Mucosa of descending colon (tissue), 3 donors: Measurements from ENCODE around the gene NACC2. TPM values are rescaled to one million over a fixed set of nuclear protein-coding genes. Genes with fewer than 3 reads are reported as not detected.
A peak's percentile ranks its signal among the peaks of the same experiment; 100 is the strongest.

ENCODE experiments used
- ATAC-seq: fragments of 200-7000 bp; cut with Tn5 transposase; one replicate; pipeline ENCODE4 v1.9.1; 2020; ENCODE audit warnings: mild to moderate bottlenecking, moderate library complexity
- DNase-seq, 3 donors: peaks; one replicate each; pipeline ENCODE4 v3.0.0-alpha.2; 2020
- H3K36me3 ChIP-seq: fragments of 200-600 bp; one replicate; pipeline ENCODE4 v1.8.0; 2021; ENCODE audit warnings: low read depth, mild to moderate bottlenecking
- H3K4me1 ChIP-seq: fragments of 200-600 bp; one replicate; pipeline ENCODE4 v1.8.0; 2021; ENCODE audit warnings: low read depth, mild to moderate bottlenecking
- H3K4me3 ChIP-seq: fragments of 200-600 bp; one replicate; pipeline ENCODE4 v1.8.0; 2021; ENCODE audit warnings: mild to moderate bottlenecking
- H3K9me3 ChIP-seq: fragments of 200-600 bp; one replicate; pipeline ENCODE4 v1.8.0; 2021; ENCODE audit warnings: mild to moderate bottlenecking
- intact Hi-C, 2 donors: fragments of 100-400 bp; cut with DNase I in 1 of 2; cut with micrococcal nuclease in 1 of 2; formaldehyde crosslinking; loops; one replicate each; pipeline versions ENCODE4 v1.11.0 to v1.11.1; 2022; cut with DNase I, micrococcal nuclease
- total RNA-seq, 3 donors: library from RNA; stranded (reverse); fragmentation: NEBNext Ultra II Directional in 2 of 3; extraction: Animal tissue kit (Norgen Biotek cat#: 25700) in 2 of 3; gene quantifications; one replicate each; pipeline versions ENCODE4 v1.2.1 to v1.2.4, GENCODE V29; 2021 to 2023
- TF ChIP-seq, protein P1 (sequence below): fragments of 200-600 bp; IDR thresholded peaks from one replicate; pipeline ENCODE4 v1.8.0; 2022; ENCODE audit warnings: antibody characterized with exemption, mild to moderate bottlenecking
- donor health status: DM: no; HTN: no; CAD: no; lungs with moderate emphysema.
- donor health status: DM: no; HTN: no; CAD: no.
- donor health status: DM: no; HTN: yes; CAD: no.

The NACC2 gene
- total RNA-seq, 3 donors from 2014 or later = 15.9 to 81.3 (median 22.1) TPM

DNA sequence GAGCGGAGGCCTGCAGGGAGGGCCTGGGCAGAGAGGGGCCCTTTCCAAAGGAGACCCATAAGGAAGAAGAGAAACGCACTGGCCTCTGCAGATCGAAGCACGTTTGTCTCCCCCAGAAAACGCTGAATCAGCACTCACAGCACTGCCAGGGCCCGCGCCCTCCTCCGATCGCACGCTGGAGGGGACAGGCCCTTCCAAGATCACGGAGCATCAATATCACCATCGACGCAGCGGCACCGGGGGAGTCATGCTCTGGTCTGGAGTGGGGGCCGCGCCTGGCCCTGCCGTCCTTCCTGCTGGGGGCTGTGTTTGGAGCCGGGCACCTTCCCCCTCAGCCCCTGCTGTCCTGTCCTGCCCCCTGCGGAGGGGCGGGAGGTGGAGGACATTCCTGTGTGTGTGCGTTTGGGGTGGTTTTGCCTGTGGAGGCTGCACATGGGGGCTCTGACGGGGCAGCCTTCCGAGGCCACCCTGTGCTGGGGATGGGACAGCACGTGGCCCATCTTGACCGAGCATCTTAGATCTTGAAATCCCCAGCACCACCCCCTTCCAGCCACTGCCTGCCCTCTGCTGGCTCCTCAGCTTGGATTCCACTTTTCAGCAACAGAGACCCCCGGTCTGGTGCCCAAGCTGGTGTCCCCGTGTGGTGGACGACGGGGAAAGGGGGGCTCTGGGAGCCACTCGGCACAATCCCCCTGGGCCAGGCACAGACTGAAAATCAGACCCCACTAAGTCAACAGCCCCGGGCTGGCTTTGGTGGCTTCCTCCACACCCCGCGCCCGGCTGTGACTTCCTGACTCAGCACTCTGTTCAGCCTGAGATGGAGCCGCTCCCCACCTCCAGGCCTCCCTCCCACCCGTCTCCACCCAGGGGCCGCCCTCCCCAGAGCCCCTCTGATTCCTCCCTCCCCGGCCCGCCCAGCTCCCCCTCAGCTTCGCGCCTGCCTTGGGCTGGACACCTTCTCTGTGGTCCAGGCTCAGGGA, 15.3 kb upstream of the NACC2 start:
- peaks cover 1% of the 10 kb centered on the region for H3K36me3 ChIP-seq
- ATAC-seq (no peak), DNase-seq (peak in 1 of 3 donors; percentile 62)
- intact Hi-C loops = no loop called here
- no peaks in the 10 kb centered on the region for H3K9me3 ChIP-seq
- H3K4me3 ChIP-seq = no peak overlapping the region
- H3K4me1 ChIP-seq = peaks cover 44% of the 10 kb centered on the region
- TF ChIP-seq, protein P1, sequence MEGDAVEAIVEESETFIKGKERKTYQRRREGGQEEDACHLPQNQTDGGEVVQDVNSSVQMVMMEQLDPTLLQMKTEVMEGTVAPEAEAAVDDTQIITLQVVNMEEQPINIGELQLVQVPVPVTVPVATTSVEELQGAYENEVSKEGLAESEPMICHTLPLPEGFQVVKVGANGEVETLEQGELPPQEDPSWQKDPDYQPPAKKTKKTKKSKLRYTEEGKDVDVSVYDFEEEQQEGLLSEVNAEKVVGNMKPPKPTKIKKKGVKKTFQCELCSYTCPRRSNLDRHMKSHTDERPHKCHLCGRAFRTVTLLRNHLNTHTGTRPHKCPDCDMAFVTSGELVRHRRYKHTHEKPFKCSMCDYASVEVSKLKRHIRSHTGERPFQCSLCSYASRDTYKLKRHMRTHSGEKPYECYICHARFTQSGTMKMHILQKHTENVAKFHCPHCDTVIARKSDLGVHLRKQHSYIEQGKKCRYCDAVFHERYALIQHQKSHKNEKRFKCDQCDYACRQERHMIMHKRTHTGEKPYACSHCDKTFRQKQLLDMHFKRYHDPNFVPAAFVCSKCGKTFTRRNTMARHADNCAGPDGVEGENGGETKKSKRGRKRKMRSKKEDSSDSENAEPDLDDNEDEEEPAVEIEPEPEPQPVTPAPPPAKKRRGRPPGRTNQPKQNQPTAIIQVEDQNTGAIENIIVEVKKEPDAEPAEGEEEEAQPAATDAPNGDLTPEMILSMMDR = no peak

DNA sequence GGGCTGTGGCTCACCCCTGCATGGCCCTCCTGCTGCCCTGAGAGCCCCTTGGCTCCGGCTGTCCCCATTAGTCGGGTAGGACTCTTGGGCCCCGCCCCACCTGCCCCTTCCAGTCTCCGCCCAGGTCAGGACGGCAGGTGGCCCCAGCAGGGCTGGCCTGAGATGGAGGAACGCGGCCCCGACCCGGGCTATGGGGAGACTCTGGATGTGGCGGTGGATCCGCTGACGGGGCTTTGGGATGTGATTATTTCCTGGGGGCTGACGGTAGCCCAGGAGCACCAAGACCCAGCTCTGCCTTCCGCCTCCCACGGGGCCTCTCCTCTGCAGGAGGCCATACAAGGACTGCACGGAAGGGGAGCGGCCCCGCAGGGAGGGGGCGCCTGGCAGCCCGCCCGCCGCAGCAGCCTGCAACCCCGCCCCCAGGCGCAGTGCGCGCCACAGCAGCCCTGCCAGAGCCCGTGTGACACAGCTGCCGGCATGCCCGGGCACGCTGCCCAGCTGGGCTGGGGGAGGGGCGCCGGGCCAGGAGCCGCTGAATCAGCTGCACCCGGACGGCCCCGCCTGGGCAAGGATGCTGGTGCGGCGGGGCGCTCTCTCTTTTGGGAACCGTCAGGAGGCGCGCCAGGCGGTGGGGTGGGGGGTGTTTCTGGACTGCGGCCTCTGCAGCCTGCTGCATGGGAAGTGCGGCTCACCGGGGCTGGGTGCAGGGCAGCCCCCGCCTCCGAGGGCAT, 14.4 kb upstream of the NACC2 start:
- intact Hi-C loops = no loop called here
- Histone ChIP-seq H3K4me3 (no peak overlapping the region), H3K9me3 (no peaks in the 10 kb centered on the region), H3K36me3 (no peaks in the 10 kb centered on the region), H3K4me1 (peaks cover 50% of the 10 kb centered on the region)
- TF ChIP-seq, protein P1 = peak; percentile 13
- peak; percentile 84 for ATAC-seq
- peak; percentile 92 to 97 (median 96) for DNase-seq

DNA sequence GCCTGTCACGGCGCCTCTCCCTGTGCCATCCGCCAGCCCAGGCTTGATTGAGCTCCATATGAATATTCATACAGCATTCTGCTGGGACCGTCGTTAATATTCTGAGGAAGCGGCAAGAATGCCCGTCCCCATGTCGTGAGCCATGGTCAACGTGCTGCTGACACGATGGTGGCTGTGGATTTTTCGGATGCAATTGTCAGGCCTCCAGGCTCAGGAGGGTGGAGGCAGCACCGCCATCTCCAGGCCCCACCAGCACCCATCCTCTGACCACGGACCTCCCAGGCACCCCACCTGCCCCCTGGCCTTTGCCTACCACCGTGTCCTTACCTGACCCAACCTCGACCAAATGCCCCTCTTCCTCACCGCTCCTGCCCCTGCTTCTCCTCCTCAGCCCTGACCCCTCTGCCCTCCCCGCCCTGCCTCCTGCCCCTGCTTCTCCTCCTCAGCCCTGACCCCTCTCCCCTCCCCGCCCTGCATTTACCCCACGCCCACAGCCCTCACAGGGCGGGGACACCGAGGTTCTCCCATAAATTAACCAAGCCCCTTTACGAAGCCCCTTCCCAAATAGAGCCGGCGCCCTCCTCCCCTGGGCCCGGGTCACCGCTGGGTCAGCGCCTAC, 13.7 kb upstream of the NACC2 start:
- H3K9me3 ChIP-seq = no peaks in the 10 kb centered on the region
- H3K36me3 ChIP-seq = no peaks in the 10 kb centered on the region
- ATAC-seq (no peak), DNase-seq (peak in 1 of 3 donors; percentile 72)
- TF ChIP-seq, protein P1 = no peak
- H3K4me1 ChIP-seq = peaks cover 55% of the 10 kb centered on the region
- intact Hi-C loops = no loop called here
- H3K4me3 ChIP-seq = no peak overlapping the region

DNA sequence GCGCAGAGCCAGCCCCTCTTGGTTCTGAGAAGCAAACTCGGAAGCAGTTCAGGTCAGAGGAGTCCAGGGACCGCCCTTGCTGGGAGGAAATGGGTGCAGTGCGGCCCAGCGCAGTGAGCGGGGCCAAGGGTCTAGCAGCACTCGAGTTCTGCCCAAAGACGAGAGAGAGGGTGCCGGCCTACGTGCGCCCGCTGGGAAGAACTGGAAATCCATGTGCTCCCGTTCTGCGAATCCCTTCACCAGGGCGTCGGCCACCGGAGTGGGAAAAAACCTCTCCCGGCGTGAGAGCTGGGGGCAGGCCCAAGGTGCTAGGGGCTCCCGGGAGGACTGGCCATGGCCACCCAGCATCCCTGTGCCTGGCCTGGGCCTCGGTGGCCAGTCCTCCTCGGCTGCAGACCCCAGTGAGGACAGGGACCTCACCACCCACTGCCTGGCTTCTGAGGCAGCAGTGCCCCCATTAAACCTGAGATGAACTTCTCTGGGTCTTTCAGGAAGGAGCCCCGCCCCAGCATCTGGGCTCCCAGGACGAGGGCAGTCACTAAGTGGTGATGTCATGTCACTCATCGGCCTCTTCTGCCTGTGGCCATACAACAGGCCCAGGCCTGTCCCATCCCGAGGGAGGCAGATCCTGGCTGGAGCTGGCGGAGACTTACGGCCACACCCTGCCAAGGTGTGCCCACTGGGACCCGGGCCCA, 13.0 kb upstream of the NACC2 start:
- TF ChIP-seq, protein P1 = no peak
- Histone ChIP-seq H3K4me3 (no peak overlapping the region), H3K4me1 (peaks cover 55% of the 10 kb centered on the region), H3K36me3 (no peaks in the 10 kb centered on the region), H3K9me3 (no peaks in the 10 kb centered on the region)
- peak; percentile 51 for ATAC-seq
- peak; percentile 56 to 89 (median 71) for DNase-seq
- intact Hi-C loops = no loop called here
